HepG2 (cell line): ENCODE data around the gene PPARA. TPM values are rescaled to one million over a fixed set of nuclear protein-coding genes. Genes with fewer than 3 reads are reported as not detected.
A peak's percentile ranks its signal among the peaks of the same experiment; 100 is the strongest.

Experiments
- ARID5B ChIP-seq: IDR thresholded peaks from 2 replicates; pipeline ENCODE4 v1.4.0; 2020; ENCODE audit warnings: mild to moderate bottlenecking, missing genetic modification reagents
- ATF2 ChIP-seq: sonication (generic); formaldehyde crosslinking; IDR thresholded peaks from 2 replicates; pipeline ENCODE4 v1.4.0; 2020; ENCODE audit warnings: missing genetic modification reagents
- CEBPB ChIP-seq: IDR thresholded peaks from 2 replicates; pipeline ENCODE4 v1.6.1; 2011; ENCODE audit warnings: low read depth, low read length, improper control_type of control experiment, borderline replicate concordance
- DMAP1 ChIP-seq: IDR thresholded peaks from 2 replicates; pipeline ENCODE4 v1.6.1; 2016
- EHMT2 ChIP-seq: fragments of 200-600 bp; sonication (generic); IDR thresholded peaks from 2 replicates; pipeline ENCODE4 v1.7.0; 2017; ENCODE audit warnings: antibody characterized with exemption, low read depth, low read length, borderline replicate concordance
- FOSL2 ChIP-seq: sonication (generic); formaldehyde crosslinking; IDR thresholded peaks from 2 replicates; pipeline ENCODE4 v1.4.0; 2020; ENCODE audit warnings: missing genetic modification reagents
- GLMP ChIP-seq: sonication (generic); formaldehyde crosslinking; IDR thresholded peaks from 2 replicates; pipeline ENCODE4 v1.9.0; 2021; ENCODE audit warnings: missing genetic modification reagents, mild to moderate bottlenecking, borderline replicate concordance
- MTF1 ChIP-seq: sonication (generic); formaldehyde crosslinking; IDR thresholded peaks from 2 replicates; pipeline ENCODE4 v1.5.0; 2020; ENCODE audit warnings: missing genetic modification reagents
- SIX4 ChIP-seq: sonication (generic); formaldehyde crosslinking; IDR thresholded peaks from 2 replicates; pipeline ENCODE4 v1.4.0; 2020; ENCODE audit warnings: missing genetic modification reagents
- SP140L ChIP-seq: sonication (generic); formaldehyde crosslinking; IDR thresholded peaks from 2 replicates; pipeline ENCODE4 v1.4.0; 2020; ENCODE audit warnings: missing genetic modification reagents, borderline replicate concordance
- TBX2 ChIP-seq: sonication (generic); formaldehyde crosslinking; IDR thresholded peaks from 2 replicates; pipeline ENCODE4 v1.5.0; 2020; ENCODE audit warnings: missing genetic modification reagents, mild to moderate bottlenecking, borderline replicate concordance
- XBP1 ChIP-seq: sonication (generic); formaldehyde crosslinking; IDR thresholded peaks from 2 replicates; pipeline ENCODE4 v1.5.0; 2020; ENCODE audit warnings: missing genetic modification reagents
- ZC3H13 ChIP-seq: sonication (generic); formaldehyde crosslinking; IDR thresholded peaks from 2 replicates; pipeline ENCODE4 v1.8.1; 2023; ENCODE audit warnings: mild to moderate bottlenecking, missing genetic modification reagents, moderate library complexity
- ZMYM4 ChIP-seq: sonication (generic); formaldehyde crosslinking; IDR thresholded peaks from 2 replicates; pipeline ENCODE4 v1.8.1; 2023; ENCODE audit warnings: mild to moderate bottlenecking, missing genetic modification reagents
- ZNF263 ChIP-seq: sonication (generic); formaldehyde crosslinking; IDR thresholded peaks from 2 replicates; pipeline ENCODE4 v1.4.0; 2020; ENCODE audit warnings: missing genetic modification reagents
- ZNF337 ChIP-seq: sonication (generic); formaldehyde crosslinking; IDR thresholded peaks from 2 replicates; pipeline ENCODE4 v1.5.1; 2020; ENCODE audit warnings: missing genetic modification reagents, low read depth, mild to moderate bottlenecking, borderline replicate concordance
- ZNF33A ChIP-seq: sonication (generic); formaldehyde crosslinking; IDR thresholded peaks from 2 replicates; pipeline ENCODE4 v1.5.1; 2020; ENCODE audit warnings: missing genetic modification reagents, mild to moderate bottlenecking, moderate library complexity, borderline replicate concordance
- ZNF354B ChIP-seq: sonication (generic); formaldehyde crosslinking; IDR thresholded peaks from 2 replicates; pipeline ENCODE4 v1.8.0; 2022; ENCODE audit warnings: mild to moderate bottlenecking, missing genetic modification reagents
- ZNF691 ChIP-seq: sonication (generic); formaldehyde crosslinking; IDR thresholded peaks from 2 replicates; pipeline ENCODE4 v1.4.0; 2020; ENCODE audit warnings: missing genetic modification reagents, low read depth, mild to moderate bottlenecking, borderline replicate concordance
- ZNF749 ChIP-seq: sonication (generic); formaldehyde crosslinking; IDR thresholded peaks from 2 replicates; pipeline ENCODE4 v1.8.0; 2022; ENCODE audit warnings: mild to moderate bottlenecking, missing genetic modification reagents, moderate library complexity, borderline replicate concordance
- ZNF766 ChIP-seq: sonication (generic); formaldehyde crosslinking; IDR thresholded peaks from 2 replicates; pipeline ENCODE4 v1.5.0; 2020; ENCODE audit warnings: missing genetic modification reagents, borderline replicate concordance
- ZSCAN31 ChIP-seq: sonication (generic); formaldehyde crosslinking; IDR thresholded peaks from 2 replicates; pipeline ENCODE4 v1.5.0; 2020; ENCODE audit warnings: low read depth, mild to moderate bottlenecking, missing genetic modification reagents
- polyA plus RNA-seq, 8 experiments: library from polyadenylated mRNA; depleted of rRNA in 3 of 8; stranded (reverse) in 7 of 8; unstranded in 1 of 8; fragments of >200 nt; fragmentation: Illumina TruSeq in 4 of 8; extraction: Trizol in 4 of 8; gene quantifications; 2 replicates each; pipeline versions ENCODE4 v1.2.1 to v1.2.3, GENCODE V29; 2011 to 2016; ENCODE audit warnings: low read depth in 4 of 8, missing spikeins in 1 of 8, mixed read lengths in 1 of 8; ENCODE audit not compliant: insufficient read depth in 1 of 8
- total RNA-seq, 5 experiments: library from RNA; depleted of rRNA; stranded (reverse); fragments of >200 nt; fragmentation: Illumina TruSeq; extraction: Trizol; gene quantifications; 2 replicates each; pipeline ENCODE4 v1.2.3, GENCODE V29; 2016; ENCODE audit warnings: low read depth in 1 of 5

Gene PPARA
- total and polyA plus RNA-seq, 2 of the 13 experiments (the other 11 are each of a cell fraction or from before 2014, with no cell fraction given) = 18.2 to 24.7 TPM

GRCh38 chr22:46250035-46250782 is 99.9 kb downstream of the PPARA start, which contains the start of gene CDPF1 (continued):
- TF ChIP-seq ARID5B (CRISPR knock-in tag) (no peak), ZNF263 (no peak), TBX2 (peak; percentile 81), ZNF691 (CRISPR knock-in tag) (peak; percentile 91), SIX4 (peak; percentile 26; the same call in 1 of the 2 replicates), SP140L (no peak), FOSL2 (CRISPR knock-in tag) (0 out of 2 replicates have a peak, but pooled peaks have one; percentile 12), ZSCAN31 (CRISPR knock-in tag) (peak; percentile 98), EHMT2 (no peak), GLMP (CRISPR knock-in tag) (no peak), ZNF354B (CRISPR knock-in tag) (0 out of 2 replicates have a peak, but pooled peaks have one; percentile 81), ZMYM4 (CRISPR knock-in tag) (peak; percentile 68; the same call in 1 of the 2 replicates), XBP1 (no peak), ZNF766 (CRISPR knock-in tag) (peak; percentile 83; the same call in 1 of the 2 replicates), DMAP1 (CRISPR knock-in tag) (no peak), ZC3H13 (CRISPR knock-in tag) (peak; percentile 70), ZNF337 (CRISPR knock-in tag) (no peak), ZNF33A (CRISPR knock-in tag) (no peak), MTF1 (peak; percentile 71; the same call in 1 of the 2 replicates), ATF2 (CRISPR knock-in tag) (no peak), CEBPB (no peak), ZNF749 (no peak; the same call in 1 of the 2 replicates)
